HCT116 (cell line): Measurements from ENCODE around the gene FAM237B. TPM values are rescaled to one million over a fixed set of nuclear protein-coding genes. Genes with fewer than 3 reads are reported as not detected.

Experiments
- ATAC-seq: fragments of 200-7000 bp; cut with Tn5 transposase; 2 replicates; pipeline ENCODE4 v1.9.1; 2020; ENCODE audit warnings: mild to moderate bottlenecking, moderate library complexity
- BruUV-seq: library from RNA; stranded (reverse); fragments of 400-500 nt; replicated peaks from 2 replicates; lab custom pipeline; 2021; lab: Mats Ljungman, UMichigan
- CTCF ChIA-PET: fragments of 300-600 bp; sonication (Branson Sonifier 250); formaldehyde crosslinking; loops from one replicate; lab custom pipeline; 2021; ENCODE audit warnings: antibody characterized with exemption; lab: Charles Lee
- POLR2A ChIA-PET: fragments of 300-600, 350-600 bp; sonication (Branson Sonifier 250); formaldehyde crosslinking; loops from one replicate; lab custom pipeline; 2021; ENCODE audit warnings: antibody characterized with exemption; lab: Charles Lee
- RAD21 ChIA-PET, 2 experiments: fragments of 300-600 bp; sonication (Branson Sonifier 250); formaldehyde crosslinking; loops; one replicate each; lab custom pipeline; 2023; ENCODE audit warnings: low total read pairs in 2 of 2; ENCODE audit not compliant: uncharacterized antibody in 2 of 2, unreplicated experiment in 2 of 2, low non-redundant PET in 1 of 2; lab: Charles Lee
- DNase-seq: peaks from one replicate; pipeline ENCODE4 v3.0.0-alpha.2; 2010; ENCODE audit warnings: low read depth, low spot score
- H2AFZ ChIP-seq: fragments of 200-600 bp; shearing (Covaris generic), sonication (generic); 2 replicates; pipeline ENCODE4 v1.6.1; 2017; ENCODE audit warnings: low read depth, mixed run types, mixed read lengths, antibody characterized with exemption, low read length; ENCODE audit not compliant: poor library complexity, severe bottlenecking
- H3K27ac ChIP-seq: 2 replicates; pipeline ENCODE4 v1.5.1; 2012; ENCODE audit warnings: low read depth, low read length
- H3K27me3 ChIP-seq: fragments of 200-600 bp; sonication (generic); 2 replicates; pipeline ENCODE4 v1.6.1; 2016; ENCODE audit warnings: mixed run types, low read length, mixed read lengths; ENCODE audit not compliant: insufficient read depth
- H3K36me3 ChIP-seq, 2 experiments: fragments of 200-500 bp in 1 of 2; fragments of 200-600 bp in 1 of 2; sonication (Bioruptor generic) in 1 of 2; sonication (generic) in 1 of 2; 2 replicates each; pipeline versions ENCODE4 v1.5.1 to v1.6.1; 2014 to 2016; ENCODE audit warnings: low read length in 2 of 2, inconsistent platforms in 1 of 2, mixed read lengths in 1 of 2, mixed run types in 1 of 2; ENCODE audit not compliant: insufficient read depth in 2 of 2, control insufficient read depth in 1 of 2
- H3K4me1 ChIP-seq, 2 experiments: fragments of 200-600 bp in 1 of 2; sonication (generic) in 1 of 2; 2 replicates each; pipeline versions ENCODE4 v1.5.1 to v1.6.1; 2012 to 2017; ENCODE audit warnings: low read length in 2 of 2, inconsistent platforms in 1 of 2, mild to moderate bottlenecking in 1 of 2, mixed read lengths in 1 of 2, mixed run types in 1 of 2, moderate library complexity in 1 of 2; ENCODE audit not compliant: insufficient read depth in 2 of 2, control insufficient read depth in 1 of 2
- H3K4me2 ChIP-seq: fragments of 200-600 bp; sonication (generic); 2 replicates; pipeline ENCODE4 v1.6.1; 2017; ENCODE audit warnings: mixed run types, low read length, mixed read lengths
- H3K4me3 ChIP-seq, 2 experiments: fragments of 200-600 bp in 1 of 2; sonication (generic) in 1 of 2; replicated peaks in 1 of 2; 2 replicates each; pipeline ENCODE4 v1.5.1; 2011 to 2016; ENCODE audit warnings: low read length in 2 of 2, control low read depth in 1 of 2, low read depth in 1 of 2, mild to moderate bottlenecking in 1 of 2, mixed read lengths in 1 of 2, mixed run types in 1 of 2
- H3K79me2 ChIP-seq: fragments of 200-600 bp; sonication (generic); 2 replicates; pipeline ENCODE4 v1.6.1; 2017; ENCODE audit warnings: mild to moderate bottlenecking, mixed run types, low read length, moderate library complexity, mixed read lengths; ENCODE audit not compliant: insufficient read depth
- H3K9ac ChIP-seq: fragments of 200-600 bp; sonication (generic); 2 replicates; pipeline ENCODE4 v1.6.1; 2016; ENCODE audit warnings: low read length, mixed read lengths
- H3K9me2 ChIP-seq: fragments of 200-600 bp; sonication (generic), shearing (Covaris generic); 2 replicates; pipeline ENCODE4 v1.6.1; 2017; ENCODE audit warnings: mixed run types, mild to moderate bottlenecking, moderate library complexity; ENCODE audit not compliant: insufficient read depth
- H3K9me3 ChIP-seq, 2 experiments: fragments of 200-500 bp in 1 of 2; fragments of 200-600 bp in 1 of 2; sonication (Bioruptor generic) in 1 of 2; sonication (generic) in 1 of 2; 2 replicates each; pipeline ENCODE4 v1.6.1; 2014 to 2017; ENCODE audit warnings: low read length in 2 of 2, mixed read lengths in 2 of 2, inconsistent platforms in 1 of 2, low read depth in 1 of 2, mild to moderate bottlenecking in 1 of 2, mixed run types in 1 of 2, moderate library complexity in 1 of 2; ENCODE audit not compliant: control insufficient read depth in 1 of 2, insufficient read depth in 1 of 2
- H4K20me1 ChIP-seq: fragments of 200-600 bp; sonication (generic), shearing (Covaris generic); 2 replicates; pipeline ENCODE4 v1.6.1; 2017; ENCODE audit warnings: mixed run types, mild to moderate bottlenecking, moderate library complexity; ENCODE audit not compliant: insufficient read depth
- ATF3 ChIP-seq: IDR thresholded peaks from 2 replicates; pipeline ENCODE4 v1.6.1; 2012
- CEBPB ChIP-seq: IDR thresholded peaks from 2 replicates; pipeline ENCODE4 v1.6.1; 2012; ENCODE audit warnings: low read depth
- CTCF ChIP-seq, 3 experiments: fragments of 200-600 bp in 1 of 3; sonication (generic) in 1 of 3; IDR thresholded peaks in 2 of 3; conservative IDR thresholded peaks in 1 of 3; 2 replicates each; pipeline ENCODE4 v1.5.1; 2012 to 2017; ENCODE audit warnings: low read depth in 2 of 3, low read length in 2 of 3, antibody characterized with exemption in 1 of 3, borderline replicate concordance in 1 of 3, control low read depth in 1 of 3, mild to moderate bottlenecking in 1 of 3, mixed read lengths in 1 of 3, mixed run types in 1 of 3, moderate library complexity in 1 of 3; ENCODE audit not compliant: insufficient read depth in 1 of 3
- EGR1 ChIP-seq: IDR thresholded peaks from 2 replicates; pipeline ENCODE4 v1.6.1; 2012; ENCODE audit warnings: low read depth
- ELF1 ChIP-seq: IDR thresholded peaks from 2 replicates; pipeline ENCODE4 v1.6.1; 2012; ENCODE audit warnings: low read depth, borderline replicate concordance
- EZH2 ChIP-seq: fragments of 200-600 bp; sonication (generic); IDR thresholded peaks from 2 replicates; pipeline ENCODE4 v1.6.1; 2017; ENCODE audit warnings: antibody characterized with exemption, mixed run types
- EZH2phosphoT487 ChIP-seq: fragments of 200-600 bp; IDR thresholded peaks from 2 replicates; pipeline ENCODE4 v1.6.1; 2018; ENCODE audit warnings: antibody characterized with exemption, borderline replicate concordance
- FOSL1 ChIP-seq: IDR thresholded peaks from 2 replicates; pipeline ENCODE4 v1.6.1; 2012; ENCODE audit warnings: low read depth
- JUND ChIP-seq: IDR thresholded peaks from 2 replicates; pipeline ENCODE4 v1.6.1; 2012
- POLR2AphosphoS5 ChIP-seq: IDR thresholded peaks from 2 replicates; pipeline ENCODE4 v1.6.1; 2011; ENCODE audit warnings: mild to moderate bottlenecking, low read depth, low read length, moderate library complexity
- RAD21 ChIP-seq: IDR thresholded peaks from 2 replicates; pipeline ENCODE4 v1.6.1; 2012; ENCODE audit warnings: low read depth, mild to moderate bottlenecking
- REST ChIP-seq: IDR thresholded peaks from 2 replicates; pipeline ENCODE4 v1.6.1; 2012; ENCODE audit warnings: low read depth
- SIN3A ChIP-seq: IDR thresholded peaks from 2 replicates; pipeline ENCODE4 v1.6.1; 2012; ENCODE audit warnings: low read depth
- SRF ChIP-seq: IDR thresholded peaks from 2 replicates; pipeline ENCODE4 v1.6.1; 2012; ENCODE audit warnings: low read depth
- YY1 ChIP-seq: IDR thresholded peaks from 2 replicates; pipeline ENCODE4 v1.6.1; 2011; ENCODE audit warnings: low read length, low read depth, moderate library complexity, mild to moderate bottlenecking; ENCODE audit not compliant: insufficient replicate concordance; ENCODE audit errors: extremely low read depth
- ZBTB33 ChIP-seq: IDR thresholded peaks from 2 replicates; pipeline ENCODE4 v1.6.1; 2011; ENCODE audit warnings: mild to moderate bottlenecking, low read length, moderate library complexity; ENCODE audit not compliant: insufficient replicate concordance; ENCODE audit errors: extremely low read depth
- ZFX ChIP-seq: fragments of 450-650 bp; IDR thresholded peaks from 2 replicates; pipeline ENCODE4 v1.6.1; 2017
- intact Hi-C: fragments of 100-400 bp; cut with micrococcal nuclease; formaldehyde crosslinking; loops from 2 replicates; pipeline ENCODE4 v1.10.0; 2022
- total RNA-seq: library from RNA; stranded (reverse); gene quantifications from one replicate; pipeline ENCODE4 v1.2.1, GENCODE V29; 2021; ENCODE audit not compliant: unreplicated experiment

FAM237B gene
- total RNA-seq, 1 experiment from 2014 or later: not detected

- Histone ChIP-seq H3K27ac (no peak overlapping the region), H3K4me2 (no peak overlapping the region), H3K36me3 (no peaks in the 10 kb centered on the region), H3K9me2 (no peaks in the 10 kb centered on the region), H3K79me2 (no peaks in the 10 kb centered on the region), H3K27me3 (no peaks in the 10 kb centered on the region), H4K20me1 (no peaks in the 10 kb centered on the region), H3K9me3 (no peaks in the 10 kb centered on the region), H3K4me1 (no peaks in the 10 kb centered on the region), H3K4me3 (no peak overlapping the region), H3K9ac (no peak overlapping the region), H2AFZ (no peak overlapping the region)
- intact Hi-C loops: no loop called here
- POLR2A ChIA-PET: no interaction called here
- no peak for TF ChIP-seq ELF1
- TF ChIP-seq EGR1: no peak
- TF ChIP-seq ZFX: no peak
- TF ChIP-seq RAD21: no peak
- no peak for TF ChIP-seq EZH2
- TF ChIP-seq YY1: no peak
- no peak for TF ChIP-seq JUND
- no peak for TF ChIP-seq REST
- TF ChIP-seq CTCF (IDR thresholded peaks at IDR 0.05 in 2 of 3, conservative IDR thresholded peaks at IDR 0.05 in 1 of 3; ENCODE audit: borderline replicate concordance in 1 of 3, insufficient read depth in 1 of 3, low read depth in 2 of 3, low read length in 2 of 3): no peak
- no peak for TF ChIP-seq CEBPB
- TF ChIP-seq ZBTB33: no peak
- TF ChIP-seq EZH2phosphoT487: no peak
- no peak for TF ChIP-seq ATF3
- TF ChIP-seq FOSL1: no peak
- no peak for TF ChIP-seq SRF
- no peak for TF ChIP-seq SIN3A
- TF ChIP-seq POLR2AphosphoS5: no peak
- no peak for ATAC-seq
- RAD21 ChIA-PET: no interaction called here
- no peak for DNase-seq
- CTCF ChIA-PET: interaction anchor here (0.7 to 1.2 kb wide), 2 partner anchors 37 to 64 kb away, joined by 3 read pairs; no protein-coding TSS in a partner anchor
- BruUV-seq: no TSS peak
These were observed 44.9 kb downstream of the FAM237B start for GRCh38 chr7:90276033-90276728.
